ENCODE results near the gene SRRM3. TPM values are rescaled to one million over a fixed set of nuclear protein-coding genes. Genes with fewer than 3 reads are reported as not detected.
"Not testable (repeated sequence)": the region's sequence is repeated elsewhere in the genome, so short reads cannot be mapped to it uniquely, and the experiment has no call there.

Gene SRRM3
- total RNA-seq, 4 donors from 2014 or later: 8.0 to 22.4 (median 10.8) TPM

GRCh38 chr7:76282344-76283253 lies 80.9 kb downstream of the SRRM3 start:
- H3K4me3 ChIP-seq: peak overlapping the region; percentile 53 to 77 (median 70)
- H3K27me3 ChIP-seq: peaks cover 0 to 58% (median 0%) of the 10 kb centered on the region in 4 donors
- intact Hi-C loops (cut with DNase I): no loop called here
- TF ChIP-seq CTCF (IDR thresholded peaks at IDR 0.05): no peak
- no peak for TF ChIP-seq POLR2A (IDR thresholded peaks at IDR 0.05)
- peaks cover 10 to 34% (median 14%) of the 10 kb centered on the region in 3 donors for H3K4me1 ChIP-seq
- peak overlapping the region; percentile 60 to 69 (median 63) for H3K27ac ChIP-seq
- no peak for DNase-seq
- peaks cover 0 to 16% (median 0%) of the 10 kb centered on the region in 3 donors for H3K36me3 ChIP-seq
- WGBS, 2 donors: 0% methylated on average over 3 of the region's 98 CpGs; no CpG with 5 or more reads in 1 of the 2 donors
- no peaks in the 10 kb centered on the region for H3K9me3 ChIP-seq

GRCh38 chr7:76283254-76284159 lies 81.8 kb downstream of the SRRM3 start:
- Histone ChIP-seq H3K27me3 (peaks cover 0 to 49% (median 0%) of the 10 kb centered on the region in 4 donors), H3K4me3 (peak overlapping the region; percentile 53 to 77 (median 70)), H3K4me1 (peaks cover 10 to 34% (median 14%) of the 10 kb centered on the region in 3 donors), H3K36me3 (peaks cover 0 to 16% (median 0%) of the 10 kb centered on the region in 3 donors), H3K27ac (peak overlapping the region in 1 of 4 donors; percentile 69), H3K9me3 (no peaks in the 10 kb centered on the region)
- TF ChIP-seq CTCF (IDR thresholded peaks at IDR 0.05): no peak
- TF ChIP-seq POLR2A (IDR thresholded peaks at IDR 0.05): no peak
- intact Hi-C loops (cut with DNase I): no loop called here
- no peak for DNase-seq
- WGBS, 2 donors: 84 to 95% methylated on average over 4 to 11 of the region's 17 CpGs

GRCh38 chr7:76285604-76286374 lies 84.1 kb downstream of the SRRM3 start:
- Histone ChIP-seq H3K27ac (no peak overlapping the region), H3K4me1 (peaks cover 21 to 48% (median 24%) of the 10 kb centered on the region in 3 donors), H3K4me3 (no peak overlapping the region), H3K27me3 (peaks cover 0 to 31% (median 0%) of the 10 kb centered on the region in 4 donors), H3K9me3 (no peaks in the 10 kb centered on the region), H3K36me3 (peaks cover 0 to 16% (median 0%) of the 10 kb centered on the region in 3 donors)
- no peak for TF ChIP-seq CTCF (IDR thresholded peaks at IDR 0.05)
- no peak for TF ChIP-seq POLR2A (IDR thresholded peaks at IDR 0.05)
- intact Hi-C loops (cut with DNase I): no loop called here
- WGBS, 2 donors: 57 to 91% methylated on average over 4 to 13 of the region's 29 CpGs
- no peak for DNase-seq

GRCh38 chr7:76286842-76287403 lies 85.2 kb downstream of the SRRM3 start:
- intact Hi-C loops (cut with DNase I): no loop called here
- Histone ChIP-seq H3K4me1 (peaks cover 27 to 51% (median 32%) of the 10 kb centered on the region in 3 donors), H3K9me3 (no peaks in the 10 kb centered on the region), H3K4me3 (no peak overlapping the region), H3K27me3 (peaks cover 0 to 21% (median 0%) of the 10 kb centered on the region in 4 donors), H3K27ac (no peak overlapping the region), H3K36me3 (peaks cover 0 to 16% (median 0%) of the 10 kb centered on the region in 3 donors)
- DNase-seq: no peak
- 96 to 100% methylated on average over 1 to 7 of the region's 16 CpGs for WGBS, 2 donors
- TF ChIP-seq POLR2A (IDR thresholded peaks at IDR 0.05) (no peak), CTCF (IDR thresholded peaks at IDR 0.05) (no peak)

- H3K27me3 ChIP-seq; H3K4me3 ChIP-seq; H3K36me3 ChIP-seq; H3K9me3 ChIP-seq; DNase-seq; intact Hi-C loops (cut with DNase I): not testable (repeated sequence)
- H3K4me1 ChIP-seq: peaks cover 43 to 71% (median 56%) of the 10 kb centered on the region in 3 donors
- peak overlapping the region; percentile 95 to 99 (median 98) for H3K27ac ChIP-seq
- WGBS, 2 donors: 48 to 56% methylated on average over 5 to 6 of the region's 6 CpGs
Measured at GRCh38 chr7:76290847-76291350, 89.2 kb downstream of the SRRM3 start.

Data from esophagus squamous epithelium (tissue), 5 donors.